Neutrophil (primary cell): Measurements from ENCODE around the gene TLNRD1.

Experiments
- H3K27ac ChIP-seq: fragments of 200-600 bp; sonication (generic); 2 replicates; pipeline ENCODE4 v1.5.1; 2016; ENCODE audit warnings: mild to moderate bottlenecking, moderate library complexity
- H3K27me3 ChIP-seq: fragments of 200-600 bp; sonication (generic); 2 replicates; pipeline ENCODE4 v1.6.0; 2016; ENCODE audit warnings: mild to moderate bottlenecking
- H3K36me3 ChIP-seq: fragments of 200-600 bp; sonication (generic); 2 replicates; pipeline ENCODE4 v1.5.1; 2017
- H3K4me1 ChIP-seq, 2 experiments: fragments of 200-600 bp in 1 of 2; sonication (generic) in 1 of 2; 1 replicate in 1 of 2; 2 replicates in 1 of 2; pipeline versions ENCODE4 v1.5.1 to v1.6.1; 2013 to 2016; ENCODE audit warnings: low read depth in 1 of 2, low read length in 1 of 2, mild to moderate bottlenecking in 1 of 2, moderate library complexity in 1 of 2; ENCODE audit not compliant: control insufficient read depth in 1 of 2, insufficient read depth in 1 of 2
- H3K4me3 ChIP-seq, 2 experiments: fragments of 200-600 bp in 1 of 2; sonication (generic) in 1 of 2; 1 replicate in 1 of 2; 2 replicates in 1 of 2; pipeline ENCODE4 v1.5.1; 2013 to 2016; ENCODE audit warnings: low read depth in 1 of 2, low read length in 1 of 2, mild to moderate bottlenecking in 1 of 2, moderate library complexity in 1 of 2
- H3K9me3 ChIP-seq: fragments of 200-600 bp; sonication (generic); 2 replicates; pipeline ENCODE4 v1.5.1; 2016
- TF ChIP-seq, protein P1 (sequence below): fragments of 200-600 bp; sonication (generic); IDR thresholded peaks from 2 replicates; pipeline ENCODE4 v1.5.1; 2016; ENCODE audit warnings: antibody characterized with exemption

Gene TLNRD1

DNA sequence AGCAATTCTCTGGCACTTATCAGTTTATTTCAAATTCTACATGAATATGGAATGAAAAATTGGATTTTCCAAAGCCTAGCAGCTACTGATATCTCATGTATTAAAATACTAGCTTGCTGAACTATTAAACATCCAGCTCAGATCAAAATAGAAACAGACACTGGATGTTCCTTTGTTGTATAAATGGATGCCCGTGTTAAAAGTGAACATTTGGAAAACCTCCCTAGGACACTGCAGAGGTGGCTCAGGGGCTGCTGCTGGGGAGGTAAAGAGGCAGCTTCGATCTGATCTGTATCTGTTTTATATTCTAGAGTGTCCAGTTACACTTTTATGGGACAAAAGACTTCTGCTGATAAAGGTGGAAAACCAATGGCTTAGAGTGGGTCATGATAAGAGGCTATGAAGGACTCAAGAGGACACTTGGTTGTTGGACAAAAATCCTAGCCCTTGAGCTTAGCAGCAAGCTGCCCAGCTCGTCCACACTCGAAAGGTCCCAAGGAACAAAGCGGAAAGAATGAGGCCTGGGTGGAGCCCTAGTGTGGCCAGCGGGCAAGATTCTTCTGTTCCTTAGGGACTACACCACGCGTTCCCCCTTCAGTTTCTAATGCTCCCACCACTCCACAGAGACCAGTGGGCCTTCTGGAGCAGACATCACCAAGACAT is 21.1 kb upstream of the TLNRD1 start:
- Histone ChIP-seq H3K36me3 (peaks cover 49% of the 10 kb centered on the region), H3K4me1 (peaks cover 8 to 10% of the 10 kb centered on the region in 2 experiments), H3K27ac (no peak overlapping the region), H3K27me3 (no peaks in the 10 kb centered on the region), H3K9me3 (no peaks in the 10 kb centered on the region), H3K4me3 (no peak overlapping the region)
- TF ChIP-seq, protein P1, sequence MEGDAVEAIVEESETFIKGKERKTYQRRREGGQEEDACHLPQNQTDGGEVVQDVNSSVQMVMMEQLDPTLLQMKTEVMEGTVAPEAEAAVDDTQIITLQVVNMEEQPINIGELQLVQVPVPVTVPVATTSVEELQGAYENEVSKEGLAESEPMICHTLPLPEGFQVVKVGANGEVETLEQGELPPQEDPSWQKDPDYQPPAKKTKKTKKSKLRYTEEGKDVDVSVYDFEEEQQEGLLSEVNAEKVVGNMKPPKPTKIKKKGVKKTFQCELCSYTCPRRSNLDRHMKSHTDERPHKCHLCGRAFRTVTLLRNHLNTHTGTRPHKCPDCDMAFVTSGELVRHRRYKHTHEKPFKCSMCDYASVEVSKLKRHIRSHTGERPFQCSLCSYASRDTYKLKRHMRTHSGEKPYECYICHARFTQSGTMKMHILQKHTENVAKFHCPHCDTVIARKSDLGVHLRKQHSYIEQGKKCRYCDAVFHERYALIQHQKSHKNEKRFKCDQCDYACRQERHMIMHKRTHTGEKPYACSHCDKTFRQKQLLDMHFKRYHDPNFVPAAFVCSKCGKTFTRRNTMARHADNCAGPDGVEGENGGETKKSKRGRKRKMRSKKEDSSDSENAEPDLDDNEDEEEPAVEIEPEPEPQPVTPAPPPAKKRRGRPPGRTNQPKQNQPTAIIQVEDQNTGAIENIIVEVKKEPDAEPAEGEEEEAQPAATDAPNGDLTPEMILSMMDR, result no peak

DNA sequence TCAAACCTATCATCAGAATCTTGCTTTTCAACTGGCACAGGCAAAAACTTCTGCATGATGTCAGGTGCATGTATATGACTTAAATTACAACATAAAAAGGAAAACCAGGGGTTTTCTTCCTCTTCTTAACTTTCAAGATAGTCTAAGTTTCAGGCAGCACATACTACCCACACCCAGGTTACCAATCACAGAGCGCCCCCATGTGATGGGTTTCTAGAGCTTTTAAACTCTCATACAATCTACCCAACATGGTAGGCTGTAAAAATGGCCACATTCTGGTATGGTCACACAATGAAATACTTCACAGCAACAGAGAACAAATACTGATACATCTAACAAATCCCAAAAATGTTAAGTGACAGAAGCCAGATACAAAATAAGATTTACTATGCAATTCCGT is 18.5 kb upstream of the TLNRD1 start:
- TF ChIP-seq, protein P1, result no peak
- Histone ChIP-seq H3K9me3 (no peaks in the 10 kb centered on the region), H3K4me3 (no peak overlapping the region), H3K36me3 (peaks cover 35% of the 10 kb centered on the region), H3K27me3 (no peaks in the 10 kb centered on the region), H3K27ac (peak overlapping the region; percentile 45), H3K4me1 (peaks cover 15 to 19% of the 10 kb centered on the region in 2 experiments)

DNA sequence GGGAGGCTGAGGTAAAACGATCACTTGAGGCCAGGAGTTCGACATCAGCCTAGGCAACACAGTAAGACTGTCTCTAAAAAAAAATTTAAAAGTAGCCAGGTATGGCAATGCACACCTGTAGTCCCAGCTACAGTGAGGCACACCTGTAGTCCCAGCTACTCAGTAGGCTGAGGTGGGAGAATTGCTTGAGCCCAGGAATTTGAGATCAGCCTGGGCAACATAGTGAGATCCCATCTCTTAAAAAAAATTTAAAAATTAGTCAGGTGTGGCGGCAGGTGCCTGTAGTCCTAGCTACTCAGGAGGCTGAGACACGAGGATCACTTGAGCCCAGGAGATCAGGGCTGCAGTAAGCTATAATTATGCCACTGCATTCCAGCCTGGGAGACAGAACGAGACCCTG is 17.9 kb upstream of the TLNRD1 start:
- peak overlapping the region; percentile 45 for H3K27ac ChIP-seq
- H3K9me3 ChIP-seq, result no peaks in the 10 kb centered on the region
- TF ChIP-seq, protein P1, result no peak
- no peak overlapping the region for H3K4me3 ChIP-seq
- no peaks in the 10 kb centered on the region for H3K27me3 ChIP-seq
- H3K4me1 ChIP-seq, result peaks cover 15 to 19% of the 10 kb centered on the region in 2 experiments
- H3K36me3 ChIP-seq, result peaks cover 32% of the 10 kb centered on the region

DNA sequence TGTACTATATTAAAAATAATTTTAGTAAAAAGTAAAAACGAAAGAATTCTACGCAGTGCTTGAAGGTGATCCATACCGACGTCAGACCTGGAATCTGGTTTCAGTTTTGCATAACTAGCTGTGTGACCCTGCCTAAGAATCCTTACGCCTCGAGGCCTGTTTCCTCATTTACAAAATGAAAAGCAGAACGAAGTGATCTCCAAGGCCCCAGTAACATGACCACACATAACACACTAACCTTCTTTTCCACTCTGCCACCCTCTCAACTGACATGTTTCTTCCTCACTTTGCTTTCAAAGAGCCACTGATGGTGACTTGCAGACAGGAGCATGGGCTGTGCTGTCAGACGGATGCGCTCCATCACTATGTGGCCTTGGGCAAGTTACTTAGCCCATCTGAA is 15.9 kb upstream of the TLNRD1 start:
- peaks cover 11% of the 10 kb centered on the region for H3K36me3 ChIP-seq
- no peaks in the 10 kb centered on the region for H3K27me3 ChIP-seq
- H3K4me3 ChIP-seq, result peak overlapping the region; percentile 11 to 19
- H3K4me1 ChIP-seq, result peaks cover 28 to 31% of the 10 kb centered on the region in 2 experiments
- no peaks in the 10 kb centered on the region for H3K9me3 ChIP-seq
- H3K27ac ChIP-seq, result peak overlapping the region; percentile 90
- TF ChIP-seq, protein P1, result peak; percentile 20

DNA sequence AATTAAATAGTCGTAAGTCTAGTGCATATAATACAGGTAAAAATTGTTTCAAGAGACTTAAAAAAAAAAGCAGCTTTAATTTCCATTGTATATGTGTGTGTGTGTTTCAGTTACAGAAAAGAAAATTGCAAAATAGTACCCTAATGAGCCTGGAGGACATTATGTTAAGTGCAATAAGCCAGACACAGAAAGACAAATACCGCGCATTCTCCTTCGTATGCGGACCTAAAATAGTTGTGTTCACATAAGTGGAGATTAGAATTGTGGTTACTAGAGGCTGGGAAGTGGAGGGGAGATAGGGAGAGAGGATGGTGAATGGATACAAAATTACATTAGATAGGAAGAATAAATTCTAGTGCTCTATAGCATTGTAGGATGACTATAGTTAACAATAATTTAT is 14.7 kb upstream of the TLNRD1 start:
- peaks cover 2% of the 10 kb centered on the region for H3K36me3 ChIP-seq
- H3K4me1 ChIP-seq, result peaks cover 34 to 39% of the 10 kb centered on the region in 2 experiments
- TF ChIP-seq, protein P1, result no peak
- H3K27ac ChIP-seq, result no peak overlapping the region
- H3K4me3 ChIP-seq, result no peak overlapping the region
- H3K9me3 ChIP-seq, result no peaks in the 10 kb centered on the region
- H3K27me3 ChIP-seq, result no peaks in the 10 kb centered on the region
